PC-3 (cell line): ENCODE measurements around the gene MAJIN. TPM values are rescaled to one million over a fixed set of nuclear protein-coding genes. Genes with fewer than 3 reads are reported as not detected.
A peak's percentile ranks its signal among the peaks of the same experiment; 100 is the strongest.
"Not testable (repeated sequence)": the region's sequence is repeated elsewhere in the genome, so short reads cannot be mapped to it uniquely, and the experiment has no call there.

Experiments used
- ATAC-seq: fragments of 200-7000 bp; cut with Tn5 transposase; 2 replicates; pipeline ENCODE4 v1.9.1; 2020; ENCODE audit warnings: mild to moderate bottlenecking, moderate library complexity
- BruUV-seq: library from RNA; stranded (reverse); fragments of 400-500 nt; replicated peaks from 2 replicates; lab custom pipeline; 2021; lab: Mats Ljungman, UMichigan
- CTCF ChIA-PET: fragments of 300-600 bp; sonication (Branson Sonifier 250); formaldehyde crosslinking; loops from one replicate; lab custom pipeline; 2022; ENCODE audit warnings: antibody characterized with exemption; lab: Charles Lee
- POLR2A ChIA-PET: fragments of 300-600 bp; sonication (Branson Sonifier 250); formaldehyde crosslinking; loops from one replicate; lab custom pipeline; 2022; ENCODE audit warnings: antibody characterized with exemption; ENCODE audit not compliant: unreplicated experiment; lab: Charles Lee
- DNase-seq: peaks from one replicate; pipeline ENCODE4 v3.0.0-alpha.2; 2015
- H2AFZ ChIP-seq: fragments of 300-600 bp; sonication (generic); 2 replicates; pipeline ENCODE4 v1.6.0; 2016; ENCODE audit warnings: antibody characterized with exemption, low read length
- H3F3A ChIP-seq: fragments of 300-600 bp; sonication (generic); one replicate; pipeline ENCODE4 v1.6.0; 2017; ENCODE audit warnings: antibody characterized with exemption, low read length, control low read depth, mild to moderate bottlenecking; ENCODE audit not compliant: unreplicated experiment
- H3K27ac ChIP-seq: fragments of 300-600 bp; sonication (generic); 2 replicates; pipeline ENCODE4 v1.5.1; 2016; ENCODE audit warnings: mild to moderate bottlenecking, low read length
- H3K27me3 ChIP-seq: fragments of 300-600 bp; sonication (generic); 2 replicates; pipeline ENCODE4 v1.6.1; 2016; ENCODE audit warnings: low read length, mixed read lengths
- H3K36me3 ChIP-seq: fragments of 300-600 bp; sonication (generic); 2 replicates; pipeline ENCODE4 v1.6.1; 2016; ENCODE audit warnings: low read depth, mixed run types, low read length, mixed read lengths
- H3K4me1 ChIP-seq: fragments of 300-600 bp; sonication (generic); 2 replicates; pipeline ENCODE4 v1.5.1; 2016; ENCODE audit warnings: low read length; ENCODE audit not compliant: insufficient read depth
- H3K4me2 ChIP-seq: fragments of 300-600 bp; sonication (generic); 2 replicates; pipeline ENCODE4 v1.6.0; 2016; ENCODE audit warnings: low read length
- H3K4me3 ChIP-seq: fragments of 300-600 bp; sonication (generic); 2 replicates; pipeline ENCODE4 v1.5.1; 2016; ENCODE audit warnings: mild to moderate bottlenecking, low read length, mixed read lengths
- H3K79me2 ChIP-seq: fragments of 300-600 bp; sonication (generic); 2 replicates; pipeline ENCODE4 v1.6.1; 2017; ENCODE audit warnings: low read length, mixed read lengths
- H3K9ac ChIP-seq: fragments of 300-600 bp; sonication (generic); 2 replicates; pipeline ENCODE4 v1.6.0; 2016; ENCODE audit warnings: mild to moderate bottlenecking, low read length
- H3K9me2 ChIP-seq: fragments of 300-600 bp; sonication (generic); replicated peaks from 2 replicates; pipeline ENCODE4 v1.6.1; 2016; ENCODE audit warnings: mixed run types, low read length, mixed read lengths
- H3K9me3 ChIP-seq: fragments of 300-600 bp; sonication (generic); 2 replicates; pipeline ENCODE4 v1.6.1; 2016; ENCODE audit warnings: low read length, mixed read lengths
- H4K20me1 ChIP-seq: fragments of 300-600 bp; sonication (generic); 2 replicates; pipeline ENCODE4 v1.6.1; 2016; ENCODE audit warnings: low read length, mixed read lengths
- EZH2 ChIP-seq: fragments of 300-600 bp; sonication (generic); IDR thresholded peaks from one replicate; pipeline ENCODE4 v1.6.1; 2017; ENCODE audit warnings: antibody characterized with exemption, mild to moderate bottlenecking, low read length; ENCODE audit not compliant: unreplicated experiment
- EZH2phosphoT487 ChIP-seq: fragments of 300-600 bp; sonication (generic); IDR thresholded peaks from 2 replicates; pipeline ENCODE4 v1.6.1; 2018; ENCODE audit warnings: mild to moderate bottlenecking, antibody characterized with exemption, low read length, borderline replicate concordance
- intact Hi-C: fragments of 100-400 bp; cut with micrococcal nuclease; formaldehyde crosslinking; loops from 2 replicates; pipeline ENCODE4 v1.9.0; 2023
- total RNA-seq: library from RNA; depleted of rRNA; stranded (reverse); fragments of >200 nt; gene quantifications from 2 replicates; pipeline ENCODE4 v1.2.3, GENCODE V29; 2014
- TF ChIP-seq, protein P1 (sequence below): fragments of 300-600 bp; sonication (generic); conservative IDR thresholded peaks from 2 replicates; pipeline ENCODE4 v1.5.1; 2017; ENCODE audit warnings: antibody characterized with exemption, low read depth, mild to moderate bottlenecking, low read length

The MAJIN gene
- total RNA-seq, 1 experiment from 2014 or later = not detected

- ChIA-PET CTCF (no interaction called here), POLR2A (no interaction called here)
- Histone ChIP-seq H3K4me1 (peaks cover 20% of the 10 kb centered on the region), H3K9me3 (no peaks in the 10 kb centered on the region), H3K27ac (no peak overlapping the region), H3K4me2 (no peak overlapping the region), H4K20me1 (no peaks in the 10 kb centered on the region), H3K36me3 (no peaks in the 10 kb centered on the region), H3K9ac (no peak overlapping the region), H3K9me2 (no peaks in the 10 kb centered on the region), H3F3A (no peaks in the 10 kb centered on the region), H3K27me3 (no peaks in the 10 kb centered on the region), H2AFZ (no peak overlapping the region), H3K79me2 (no peaks in the 10 kb centered on the region), H3K4me3 (no peak overlapping the region)
- TF ChIP-seq, protein P1, sequence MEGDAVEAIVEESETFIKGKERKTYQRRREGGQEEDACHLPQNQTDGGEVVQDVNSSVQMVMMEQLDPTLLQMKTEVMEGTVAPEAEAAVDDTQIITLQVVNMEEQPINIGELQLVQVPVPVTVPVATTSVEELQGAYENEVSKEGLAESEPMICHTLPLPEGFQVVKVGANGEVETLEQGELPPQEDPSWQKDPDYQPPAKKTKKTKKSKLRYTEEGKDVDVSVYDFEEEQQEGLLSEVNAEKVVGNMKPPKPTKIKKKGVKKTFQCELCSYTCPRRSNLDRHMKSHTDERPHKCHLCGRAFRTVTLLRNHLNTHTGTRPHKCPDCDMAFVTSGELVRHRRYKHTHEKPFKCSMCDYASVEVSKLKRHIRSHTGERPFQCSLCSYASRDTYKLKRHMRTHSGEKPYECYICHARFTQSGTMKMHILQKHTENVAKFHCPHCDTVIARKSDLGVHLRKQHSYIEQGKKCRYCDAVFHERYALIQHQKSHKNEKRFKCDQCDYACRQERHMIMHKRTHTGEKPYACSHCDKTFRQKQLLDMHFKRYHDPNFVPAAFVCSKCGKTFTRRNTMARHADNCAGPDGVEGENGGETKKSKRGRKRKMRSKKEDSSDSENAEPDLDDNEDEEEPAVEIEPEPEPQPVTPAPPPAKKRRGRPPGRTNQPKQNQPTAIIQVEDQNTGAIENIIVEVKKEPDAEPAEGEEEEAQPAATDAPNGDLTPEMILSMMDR = no peak
- TF ChIP-seq EZH2 (no peak), EZH2phosphoT487 (no peak)
- no peak for ATAC-seq
- no peak for DNase-seq
- intact Hi-C loops = loop anchor here (5.0 kb wide), 1 partner anchor 162 kb away; no protein-coding TSS in a partner anchor
- BruUV-seq = no TSS peak
Measured at GRCh38 chr11:65008873-65009272, 37.0 kb upstream of the MAJIN start.

DNA sequence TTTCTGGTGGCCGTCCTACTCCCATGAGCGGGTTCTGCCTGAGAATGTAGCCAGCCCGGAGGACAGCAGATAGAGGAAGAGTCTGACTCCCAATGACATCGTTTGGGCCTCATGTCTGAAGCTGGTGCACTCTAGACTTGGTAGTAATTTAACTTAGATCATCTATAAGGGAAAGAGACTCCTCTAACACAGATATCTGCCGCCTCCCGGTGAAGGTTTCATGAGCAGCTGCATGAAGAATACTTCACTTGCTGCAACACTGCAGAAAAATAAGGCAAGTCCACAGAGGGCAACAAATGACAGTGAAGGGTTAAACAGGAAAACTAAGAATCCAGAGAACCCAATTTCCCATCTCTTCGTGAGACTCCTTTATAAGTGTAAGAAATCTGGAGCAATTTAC lies 36.1 kb upstream of the MAJIN start:
- H3K4me2 ChIP-seq = no peak overlapping the region
- DNase-seq (peak; percentile 22), ATAC-seq (no peak)
- no peak overlapping the region for H3K4me3 ChIP-seq
- POLR2A ChIA-PET = no interaction called here
- H3K9me3 ChIP-seq = no peaks in the 10 kb centered on the region
- no peaks in the 10 kb centered on the region for H3F3A ChIP-seq
- H3K9ac ChIP-seq = no peak overlapping the region
- no TSS peak for BruUV-seq
- 0 out of 2 replicates have a peak overlapping the region, but pooled peaks have one; percentile 76 for H3K27ac ChIP-seq
- H3K27me3 ChIP-seq = no peaks in the 10 kb centered on the region
- H3K4me1 ChIP-seq = peaks cover 16% of the 10 kb centered on the region
- no peaks in the 10 kb centered on the region for H3K9me2 ChIP-seq
- no peaks in the 10 kb centered on the region for H3K36me3 ChIP-seq
- H4K20me1 ChIP-seq = no peaks in the 10 kb centered on the region
- H3K79me2 ChIP-seq = no peaks in the 10 kb centered on the region
- H2AFZ ChIP-seq = peak overlapping the region; percentile 10; the same call in 1 of the 2 replicates
- CTCF ChIA-PET = no interaction called here
- intact Hi-C loops = loop anchor here (5.0 kb wide), 1 partner anchor 161 kb away; no protein-coding TSS in a partner anchor
- TF ChIP-seq, protein P1 = no peak
- no peak for TF ChIP-seq EZH2
- no peak for TF ChIP-seq EZH2phosphoT487

DNA sequence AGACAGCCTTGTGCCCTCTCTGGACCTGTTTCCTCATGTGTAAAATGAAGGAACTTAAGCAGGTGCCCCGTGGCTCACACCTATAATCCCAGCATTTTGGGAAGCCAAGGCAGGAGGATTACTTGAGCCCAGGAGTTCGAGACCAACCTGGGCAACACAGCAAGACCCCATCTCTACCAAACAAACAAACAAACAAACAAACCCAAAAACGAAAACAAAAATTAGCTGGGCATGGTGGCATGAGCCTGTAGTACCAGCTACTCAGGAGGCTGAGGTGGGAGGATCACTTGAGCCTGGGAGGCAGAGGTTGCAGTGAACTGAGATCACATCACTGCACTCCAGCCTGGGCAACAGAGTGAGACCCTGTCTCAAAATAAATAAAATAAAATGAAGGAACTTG lies 32.1 kb upstream of the MAJIN start:
- H3F3A ChIP-seq, H3K36me3 ChIP-seq, ATAC-seq, H3K9ac ChIP-seq, H3K4me3 ChIP-seq, intact Hi-C loops, H3K27ac ChIP-seq, H3K9me2 ChIP-seq, H3K4me2 ChIP-seq, H3K9me3 ChIP-seq, CTCF ChIA-PET, H2AFZ ChIP-seq, BruUV-seq, POLR2A ChIA-PET, DNase-seq, H3K79me2 ChIP-seq, H4K20me1 ChIP-seq, H3K27me3 ChIP-seq: not testable (repeated sequence)
- peaks cover 14% of the 10 kb centered on the region for H3K4me1 ChIP-seq
